NCI-H2227 (cell line): ENCODE results near the gene SNRNP200.
"Not testable (repeated sequence)": the region's sequence is repeated elsewhere in the genome, so short reads cannot be mapped to it uniquely, and the experiment has no call there.

ENCODE experiments used
- DNase-seq: peaks from one replicate; lab custom pipeline; 2025; ENCODE audit not compliant: unreplicated experiment; lab: John Stamatoyannopoulos, UW

The SNRNP200 gene

DNA sequence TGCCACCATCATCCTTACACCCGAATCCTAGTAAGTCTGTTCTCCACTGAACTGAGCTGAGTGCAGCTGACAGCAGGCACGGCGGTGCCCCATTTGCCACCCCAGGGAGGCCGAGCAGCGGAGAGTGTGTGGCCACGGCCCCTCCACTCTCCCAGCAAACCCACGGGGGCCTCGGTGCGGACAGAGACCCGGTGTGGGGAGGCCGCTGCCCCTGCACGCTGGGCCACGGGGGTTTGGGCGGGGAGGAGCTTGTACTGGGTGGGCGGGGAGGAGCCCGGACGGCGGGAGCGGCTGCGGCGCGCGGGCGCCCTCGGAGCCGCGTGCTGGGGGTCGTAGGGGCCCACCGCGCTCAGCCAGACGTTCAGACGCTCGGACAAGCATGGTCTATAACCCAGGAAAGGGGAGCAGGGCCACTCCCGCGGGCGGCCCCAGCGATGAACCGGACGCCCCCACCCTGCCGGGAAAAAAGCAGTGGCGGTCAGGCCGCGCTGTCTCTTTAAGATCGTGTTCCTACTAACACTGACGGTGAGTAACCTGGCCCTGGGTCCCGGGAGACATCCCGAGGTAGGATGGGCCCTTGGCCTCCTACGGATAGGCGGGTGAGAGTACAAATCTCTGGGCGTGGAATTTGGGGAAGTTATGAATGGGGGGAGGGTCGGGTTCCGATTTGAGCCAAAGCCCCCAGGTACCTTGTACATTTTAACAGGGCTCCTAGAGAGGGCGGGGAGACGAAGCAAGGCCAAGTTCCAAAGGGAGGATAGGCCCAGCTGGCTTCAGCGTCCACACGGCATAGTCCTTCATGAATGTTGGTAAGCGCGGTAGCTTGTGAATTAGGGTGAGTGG lies 19.9 kb upstream of the SNRNP200 start, which contains the start of gene ITPRIPL1:
TSS of gene ITPRIPL1 (plus strand) at position 277 of the 843 bp plus-strand sequence. CDS start at position 800, 523 bp downstream.
- DNase-seq: peak; percentile 44

DNA sequence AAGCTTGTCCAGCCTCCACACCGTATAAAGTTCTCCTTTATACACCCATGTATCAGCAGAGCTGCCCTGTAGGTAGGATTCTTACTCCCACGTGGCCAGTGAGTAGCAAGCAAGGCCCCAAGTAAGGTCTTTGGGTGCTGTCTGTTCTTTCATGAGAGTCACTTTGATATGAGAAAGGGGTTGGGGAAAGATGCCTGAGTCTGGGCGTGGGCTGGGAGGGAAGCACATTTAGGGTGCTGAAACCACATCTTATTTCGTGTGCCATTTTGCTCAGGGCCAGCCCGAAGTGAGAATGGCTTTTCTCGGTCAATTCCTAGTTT lies 19.3 kb upstream of the SNRNP200 start:
- no peak for DNase-seq

DNA sequence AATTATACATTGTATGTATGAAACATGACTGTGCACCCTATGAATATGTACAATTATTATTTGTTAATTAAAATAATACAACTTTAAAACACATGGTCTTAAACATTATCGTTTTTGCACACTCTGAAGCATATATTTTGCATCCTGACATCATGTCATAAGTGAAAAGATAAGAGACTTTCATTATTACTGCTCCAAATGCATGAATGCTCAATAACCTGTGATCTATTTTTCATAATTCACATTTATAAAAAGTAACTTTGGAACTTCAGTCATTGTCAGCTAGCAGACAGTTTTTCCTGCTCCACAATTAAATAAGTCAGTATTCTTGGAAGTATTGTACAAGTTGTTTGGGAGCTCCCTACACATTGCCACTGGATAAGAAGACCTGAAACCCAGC lies 18.5 kb upstream of the SNRNP200 start:
- no peak for DNase-seq

DNA sequence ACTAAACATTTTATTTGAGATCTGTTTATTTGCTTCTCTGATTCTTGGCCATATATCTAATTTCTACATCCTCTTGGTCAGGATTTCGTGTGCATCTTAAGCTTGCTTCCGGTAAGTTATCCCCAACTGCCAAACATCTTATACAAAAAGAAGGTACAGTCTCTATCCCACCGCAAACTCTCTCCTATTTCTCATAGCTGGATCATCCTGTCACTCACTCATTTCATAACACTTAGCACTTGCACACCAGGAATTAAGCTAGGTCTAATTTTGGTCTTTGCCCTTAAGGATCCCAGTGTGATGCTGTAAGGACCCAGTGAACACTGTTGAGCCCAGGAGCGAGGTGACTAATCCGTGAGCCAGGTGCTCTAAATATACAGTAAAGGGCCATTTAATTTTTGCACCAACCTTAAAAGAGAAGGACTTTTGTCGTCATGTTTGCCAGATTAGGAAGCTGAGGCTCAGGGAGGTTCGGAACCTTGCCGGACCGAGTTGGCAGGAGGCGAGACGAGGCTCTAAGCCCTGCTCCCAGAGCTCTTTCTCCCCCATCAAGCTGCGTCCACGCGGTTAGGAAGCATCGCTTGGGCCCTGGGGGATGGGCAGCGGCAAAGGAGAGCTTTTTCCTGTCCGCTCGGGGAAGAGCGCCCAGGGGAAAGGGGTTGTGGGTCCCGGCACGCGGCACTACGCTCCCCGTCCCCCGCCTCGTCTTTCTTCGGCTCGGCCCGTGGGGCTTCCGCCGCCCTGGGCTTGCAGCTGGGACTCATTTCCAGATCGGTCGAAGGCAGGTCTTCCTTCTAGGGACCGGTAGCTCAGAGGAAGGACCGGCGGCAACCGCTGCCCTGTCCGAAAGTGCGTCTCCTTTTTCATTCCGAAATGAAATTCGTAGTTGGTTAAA lies 15.6 kb upstream of the SNRNP200 start:
- DNase-seq: peak; percentile 77

DNA sequence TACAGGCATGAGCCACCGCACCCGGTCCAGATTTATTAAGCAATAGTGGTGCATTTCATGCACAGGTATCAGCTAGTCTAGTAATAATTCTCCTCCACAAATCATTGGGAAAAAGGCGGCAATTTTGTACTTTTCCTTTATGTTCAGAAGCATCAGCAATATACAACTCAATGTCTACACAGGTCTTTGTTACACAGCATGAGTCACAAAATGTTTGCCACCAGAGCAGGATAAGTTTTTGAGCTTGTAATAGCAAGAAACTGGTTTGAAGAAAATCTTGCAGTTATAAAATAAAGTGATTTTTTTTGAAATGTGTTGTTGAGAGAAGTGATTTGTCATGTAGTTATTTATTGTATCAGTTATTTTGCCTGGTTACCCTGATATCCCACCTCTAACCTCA lies 15.0 kb upstream of the SNRNP200 start:
- no peak for DNase-seq

DNA sequence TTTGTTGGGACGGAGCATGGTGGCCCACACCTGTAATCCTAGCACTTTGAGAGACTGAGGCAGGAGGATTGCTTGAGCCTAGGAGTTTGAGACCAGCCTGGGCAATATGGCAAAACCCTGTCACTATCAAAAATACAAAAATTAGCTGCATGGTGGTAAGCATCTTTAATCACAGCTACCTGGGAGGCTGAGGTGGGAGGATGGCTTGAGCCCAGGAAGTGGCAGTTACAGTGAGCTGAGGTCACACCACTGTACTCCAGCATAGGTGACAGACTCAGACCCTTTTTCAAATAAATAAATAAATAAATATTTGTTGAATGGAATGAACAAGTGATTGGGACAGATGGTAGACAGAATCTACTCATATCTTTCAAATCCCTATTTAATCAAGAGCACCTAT lies 14.1 kb upstream of the SNRNP200 start:
- no peak for DNase-seq

DNA sequence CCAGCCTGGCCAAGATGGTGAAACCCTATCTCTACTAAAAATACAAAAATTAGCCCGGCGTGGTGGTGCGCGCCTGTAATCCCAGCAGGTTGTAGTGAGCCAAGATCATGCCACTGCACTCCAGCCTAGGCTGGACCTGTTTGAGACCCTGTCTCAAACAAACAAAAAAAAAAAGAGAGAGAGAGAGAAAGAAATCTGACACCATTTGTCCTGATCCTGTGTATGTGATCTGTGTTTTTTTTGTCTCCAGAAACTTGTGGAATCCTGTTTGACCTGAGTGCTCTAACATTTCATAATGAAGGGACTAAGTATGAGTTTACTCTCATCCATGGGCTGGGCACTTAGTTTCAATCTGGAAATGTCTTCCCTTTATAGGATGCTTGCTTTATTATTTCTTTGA lies 13.4 kb upstream of the SNRNP200 start:
- DNase-seq: no peak

DNA sequence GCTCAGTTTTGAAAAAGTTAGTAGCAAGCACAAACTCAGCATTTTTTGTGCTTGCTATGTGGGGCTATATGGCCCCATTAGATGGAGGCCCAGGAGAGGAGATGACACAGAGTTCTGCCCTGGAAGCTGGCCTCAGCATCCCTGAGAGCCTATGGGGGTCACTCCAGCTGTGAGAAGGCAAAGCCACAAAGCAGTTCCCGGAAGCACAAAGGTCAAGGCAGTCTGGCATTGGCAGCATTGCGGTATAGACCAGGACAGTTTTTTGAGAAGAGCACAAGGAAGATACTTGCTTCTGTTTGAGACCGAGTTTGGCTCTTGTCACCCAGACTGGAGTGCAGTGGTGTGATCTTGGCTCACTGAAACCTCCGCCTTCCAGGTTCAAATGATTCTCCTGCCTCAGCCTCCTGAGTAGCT lies 12.2 kb upstream of the SNRNP200 start:
- DNase-seq: no peak

DNA sequence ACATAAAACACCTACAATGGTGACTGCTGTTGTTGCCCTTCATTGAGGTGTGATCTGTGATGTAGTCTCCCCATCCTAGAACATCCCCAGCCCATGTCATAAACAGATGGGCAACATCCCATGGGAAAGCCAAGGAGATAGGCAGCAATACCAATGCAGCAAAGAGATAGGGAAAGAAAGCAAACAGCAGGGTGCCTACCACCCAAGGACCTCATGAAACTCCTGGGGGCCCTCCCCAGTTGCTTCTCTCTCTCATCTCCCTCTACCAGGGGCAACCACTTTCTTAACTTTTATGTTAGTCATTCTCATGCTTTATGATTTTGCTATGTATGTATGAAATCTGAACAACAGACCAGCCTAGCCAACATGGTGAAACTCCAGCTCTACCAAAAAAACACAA lies 11.7 kb upstream of the SNRNP200 start:
- no peak for DNase-seq

DNA sequence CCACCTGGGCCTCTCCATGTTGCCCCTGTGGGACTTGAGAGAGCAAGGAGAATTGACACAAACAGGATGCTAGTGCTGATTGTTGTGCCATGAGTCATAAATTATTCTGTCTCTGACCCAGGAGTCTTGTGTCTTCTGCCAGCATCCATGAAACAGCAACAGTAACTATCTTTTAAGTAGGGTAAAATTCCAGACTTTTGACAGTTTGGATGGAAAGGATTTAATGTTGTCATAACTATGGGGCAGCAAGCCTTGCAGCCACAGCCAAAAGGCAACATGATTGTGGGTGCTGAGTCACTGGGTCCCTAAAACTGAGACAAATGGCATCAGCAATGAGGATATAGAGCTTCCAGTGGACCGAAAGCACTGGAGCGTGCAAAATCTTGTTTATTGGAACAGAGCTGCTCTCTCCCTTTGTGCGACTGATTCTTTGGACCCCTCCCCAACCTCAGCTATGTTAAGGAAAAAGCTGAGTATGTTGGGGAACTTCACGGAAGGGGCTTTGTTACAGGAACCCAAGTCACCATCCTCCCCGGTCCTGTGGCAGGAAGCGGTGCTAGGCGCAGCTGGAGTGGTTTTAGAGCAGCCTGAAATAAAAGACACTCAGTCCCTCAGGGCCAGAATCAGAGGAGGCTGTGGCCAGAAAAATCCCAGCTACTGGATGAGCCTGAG lies 10.2 kb upstream of the SNRNP200 start:
- no peak for DNase-seq

DNA sequence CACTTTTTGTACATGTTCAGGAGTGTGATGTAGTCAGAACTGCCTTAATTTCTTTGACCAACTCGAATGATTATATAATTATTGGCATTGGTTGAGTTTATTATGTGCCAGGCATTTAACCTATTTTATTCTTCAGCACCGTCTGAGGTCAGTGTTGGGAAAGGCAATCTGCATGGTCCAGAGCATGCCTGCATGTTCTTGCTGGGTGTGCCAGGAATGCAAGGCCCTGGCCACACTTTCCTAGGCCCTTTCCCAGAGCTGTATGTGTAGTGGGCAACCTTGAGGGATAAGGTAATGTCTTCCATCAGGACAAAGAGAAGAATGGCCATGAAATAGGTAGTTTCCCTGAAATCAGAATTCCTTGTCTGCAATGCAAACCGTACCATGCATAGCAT lies 9.7 kb upstream of the SNRNP200 start:
- DNase-seq: no peak

DNA sequence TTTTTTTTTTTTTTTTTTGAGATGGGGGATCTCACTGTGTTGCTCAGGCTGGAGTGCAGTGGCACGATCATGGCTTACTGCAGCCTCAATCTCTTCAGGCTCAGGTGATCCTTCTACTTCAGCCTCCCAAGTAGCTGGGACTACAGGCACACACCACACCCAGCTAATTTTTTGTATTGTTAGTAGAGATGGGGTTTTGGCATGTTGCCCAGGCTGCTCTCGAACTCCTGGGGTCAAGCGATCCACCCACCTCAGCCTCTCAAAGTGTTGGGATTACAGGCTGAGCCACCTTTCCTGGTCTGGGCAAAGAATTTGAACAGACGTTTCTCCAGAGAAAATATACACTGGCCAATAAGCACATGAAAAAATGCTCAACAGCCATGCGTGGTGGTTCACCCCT lies 2.9 kb upstream of the SNRNP200 start:
- peak; percentile 86 for DNase-seq

DNA sequence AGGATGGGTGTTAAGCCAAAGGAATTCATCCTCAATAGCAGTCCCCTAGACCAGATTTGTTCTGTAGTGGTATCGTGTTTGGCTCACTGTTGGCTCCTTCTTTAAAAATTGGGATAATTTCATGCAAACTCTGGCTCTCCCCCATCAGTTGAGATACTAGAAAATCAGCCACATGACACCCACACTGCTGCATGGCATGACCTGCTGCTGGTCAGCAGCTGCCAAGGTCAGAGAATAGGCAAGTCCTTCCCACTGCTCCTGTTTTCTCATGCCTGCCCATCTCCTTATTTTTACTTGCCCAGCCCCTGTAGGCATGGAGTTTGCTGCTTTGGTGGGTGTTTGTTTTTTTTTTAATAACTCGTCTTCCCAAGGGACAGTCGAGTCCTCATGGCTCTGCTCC lies 1.0 kb upstream of the SNRNP200 start:
- no peak for DNase-seq

DNA sequence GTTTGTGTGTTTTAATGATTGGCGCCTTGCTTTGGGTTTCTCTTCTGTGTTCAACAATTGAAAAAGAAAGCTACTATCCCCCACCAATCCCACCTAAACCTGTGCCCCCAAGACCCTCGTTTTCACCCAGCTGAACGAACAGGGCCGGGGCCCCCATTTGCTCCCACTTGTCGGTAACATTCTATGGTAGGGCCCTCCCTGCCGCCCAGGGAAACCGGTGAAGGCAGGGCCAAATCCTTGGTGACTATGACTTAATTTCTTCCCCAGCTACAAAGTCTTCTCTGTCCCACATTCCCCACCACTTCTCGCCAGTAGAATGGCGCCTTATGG lies 598 bp upstream of the SNRNP200 start:
- DNase-seq: no peak

DNA sequence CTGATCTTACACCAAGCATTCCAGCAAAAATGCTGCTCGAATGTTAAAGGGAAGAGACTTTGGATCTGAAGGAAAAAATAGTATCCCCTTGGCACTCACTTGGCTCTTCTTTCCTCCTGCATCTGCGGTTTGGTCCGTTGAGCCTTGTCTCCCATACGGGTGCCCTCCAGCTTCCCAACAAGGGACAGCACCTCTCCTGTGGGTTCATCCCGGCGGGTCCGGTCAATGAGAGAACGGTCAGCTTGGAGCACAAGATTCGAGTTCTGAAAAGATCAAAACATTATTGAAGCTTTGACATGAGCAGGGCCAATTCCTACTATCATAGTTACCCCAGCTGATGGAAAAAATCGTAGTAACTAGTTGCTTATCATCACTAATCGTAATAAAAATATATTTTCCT lies 740 bp downstream of the SNRNP200 start:
- no peak for DNase-seq

DNA sequence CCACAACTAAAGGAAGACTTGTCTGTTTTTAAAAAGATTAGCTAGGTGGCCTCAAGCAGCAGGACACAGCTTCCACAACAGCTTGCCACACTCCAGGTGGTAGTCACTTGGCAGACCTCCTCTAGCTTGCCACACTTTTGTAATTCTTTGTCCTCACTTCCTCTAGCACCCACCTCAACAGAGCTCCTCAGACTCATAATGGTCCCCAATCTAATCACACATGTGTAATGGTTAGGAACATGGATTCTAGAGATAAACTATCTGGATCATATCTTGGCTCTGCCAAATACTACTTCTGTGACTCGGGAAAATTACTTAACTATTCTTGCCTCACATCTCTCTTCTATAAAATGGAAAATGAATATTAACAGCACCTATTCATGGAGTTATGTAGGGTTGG lies 3.5 kb downstream of the SNRNP200 start:
- no peak for DNase-seq

DNA sequence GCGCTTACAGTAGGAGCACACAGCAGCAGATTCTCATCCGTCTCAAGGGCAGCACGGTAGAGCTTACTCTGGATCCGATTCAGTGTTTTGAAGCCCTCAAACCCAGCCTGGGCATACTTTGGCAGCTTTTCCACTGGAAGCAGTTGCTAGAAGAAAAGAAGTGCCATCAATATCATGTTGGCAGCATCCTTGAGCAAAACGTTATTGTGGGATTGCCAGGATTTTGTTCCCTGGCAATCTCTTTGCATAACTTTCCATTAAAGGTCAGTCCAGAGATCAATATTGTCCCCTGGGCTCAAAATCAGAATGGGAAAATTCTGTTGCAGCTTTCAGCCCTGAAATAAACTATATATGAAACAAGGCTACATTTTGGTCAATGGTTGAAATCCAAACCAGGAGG lies 8.4 kb downstream of the SNRNP200 start:
- DNase-seq: no peak

DNA sequence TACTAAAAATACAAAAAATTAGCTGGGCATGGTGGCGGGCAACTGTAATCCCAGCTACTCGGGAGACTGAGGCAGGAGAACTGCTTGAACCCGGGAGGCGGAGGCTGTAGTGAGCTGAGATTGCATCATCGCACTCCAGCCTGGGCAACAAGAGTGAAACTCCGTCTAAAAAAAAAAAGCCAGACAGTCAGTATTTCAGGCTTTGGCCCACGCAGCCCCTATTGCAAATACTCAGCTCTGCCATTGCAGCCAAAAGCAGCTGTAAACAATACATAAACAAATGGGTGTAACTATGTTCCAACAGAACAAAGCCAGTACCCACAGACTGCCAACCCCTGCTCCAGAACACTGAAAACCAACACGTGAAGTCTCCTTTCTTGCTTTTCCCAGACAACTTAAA lies 11.1 kb downstream of the SNRNP200 start:
- DNase-seq: not testable (repeated sequence)

DNA sequence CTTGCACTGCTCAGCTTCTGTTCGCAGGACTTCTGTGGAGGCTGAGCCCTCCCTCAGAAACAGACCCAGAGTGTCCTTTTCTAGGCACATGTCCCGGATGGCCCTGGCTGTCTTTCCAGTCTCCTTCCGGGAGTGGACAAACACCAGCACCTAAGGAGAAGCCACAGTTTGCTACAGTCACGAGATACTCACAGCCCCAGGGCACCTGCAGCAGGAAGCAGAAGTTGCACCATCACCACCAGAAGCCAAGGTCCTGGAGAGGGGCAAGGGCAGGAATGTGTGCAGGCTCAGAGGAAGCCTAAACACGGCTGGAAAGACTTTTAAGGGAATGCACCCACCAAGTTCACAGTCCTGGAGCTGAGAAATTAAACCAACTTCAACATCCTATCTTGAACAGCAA lies 13.6 kb downstream of the SNRNP200 start:
- DNase-seq: no peak

DNA sequence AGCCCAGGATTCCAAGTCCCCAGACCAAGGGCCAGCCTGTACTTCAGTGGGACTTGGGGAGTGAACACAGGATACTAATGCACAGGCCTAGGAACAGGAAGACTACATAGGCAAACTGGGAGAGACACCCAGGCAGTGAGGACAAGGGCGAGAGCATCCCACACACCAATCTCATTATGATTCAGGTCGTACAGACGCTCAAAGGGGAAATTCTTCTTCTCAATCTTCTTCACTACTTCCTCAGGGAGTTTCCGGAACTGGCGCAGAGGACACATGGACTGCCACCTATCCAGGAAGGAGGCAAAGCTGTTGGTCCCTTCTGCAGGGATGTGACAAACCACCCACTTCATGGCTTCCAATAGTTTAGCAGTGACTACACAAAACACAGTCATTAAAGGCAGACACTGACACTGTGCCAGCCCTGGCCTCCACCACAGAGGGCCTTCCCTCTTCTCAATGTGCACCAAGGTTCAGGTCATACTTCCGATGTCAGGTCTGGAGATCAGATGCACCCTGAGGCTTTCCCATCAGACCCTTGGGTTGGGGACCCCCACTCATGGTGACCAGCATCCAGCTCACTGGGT lies 18.0 kb downstream of the SNRNP200 start:
- no peak for DNase-seq

DNA sequence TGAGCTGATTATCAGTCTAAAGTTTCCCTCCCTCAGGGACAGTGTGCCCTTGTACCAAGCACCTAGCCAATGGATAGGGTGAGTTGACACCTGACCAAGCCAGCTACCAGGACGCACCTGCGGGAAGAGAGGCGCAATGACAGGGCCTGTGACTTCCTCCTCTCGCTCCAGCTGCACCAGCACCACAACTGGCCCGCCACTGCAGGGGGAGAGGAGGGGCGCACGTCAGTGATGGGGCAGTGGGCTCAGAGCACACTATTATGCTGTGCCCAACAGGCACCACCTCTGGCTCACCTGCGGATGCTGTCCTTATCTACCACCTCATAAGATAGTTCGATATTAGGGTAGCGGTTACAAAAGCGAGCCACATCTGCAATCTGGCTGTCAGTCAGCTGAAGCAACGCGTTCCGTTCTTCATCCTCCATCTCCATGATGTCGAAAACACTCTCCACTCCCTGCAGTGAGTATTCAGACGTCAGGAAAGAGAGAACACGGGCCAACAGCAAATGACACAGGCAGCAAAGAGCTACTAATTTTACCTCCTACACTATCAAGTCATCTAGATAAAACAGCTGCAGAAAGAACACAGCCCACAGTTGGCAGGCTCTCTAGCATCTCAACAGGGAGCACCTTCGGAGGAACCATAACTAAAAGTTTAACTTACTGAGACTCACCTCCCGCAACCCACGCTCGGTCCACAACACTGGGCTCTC lies 28.4 kb downstream of the SNRNP200 start:
- DNase-seq: no peak
